GM12891 (cell line): ENCODE results near the gene CFAP298.

ENCODE experiments used
- PAX5 ChIP-seq: IDR thresholded peaks from 2 replicates; pipeline ENCODE4 v1.6.1; 2011; ENCODE audit warnings: low read length, moderate library complexity, mild to moderate bottlenecking; ENCODE audit not compliant: insufficient read depth, severe bottlenecking
- POLR2A ChIP-seq: IDR thresholded peaks from 2 replicates; pipeline ENCODE4 v1.6.1; 2011; ENCODE audit warnings: low read depth, low read length, control low read depth
- POLR2AphosphoS5 ChIP-seq: IDR thresholded peaks from 2 replicates; pipeline ENCODE4 v1.6.1; 2011; ENCODE audit warnings: low read depth, low read length, control low read depth
- POU2F2 ChIP-seq: IDR thresholded peaks from 2 replicates; pipeline ENCODE4 v1.6.1; 2011; ENCODE audit warnings: low read depth, mild to moderate bottlenecking, control low read depth, low read length, moderate library complexity
- TAF1 ChIP-seq: IDR thresholded peaks from 2 replicates; pipeline ENCODE4 v1.6.1; 2011; ENCODE audit warnings: low read depth, low read length, control low read depth

GRCh38 chr21:32604464-32604863 lies 7.7 kb downstream of the CFAP298 start:
- TF ChIP-seq POLR2A (no peak), POLR2AphosphoS5 (no peak), POU2F2 (no peak), TAF1 (no peak), PAX5 (no peak)
